ENCODE data around the gene PLCB4.

Gene PLCB4

GRCh38 chr20:9228774-9229450 lies 160.0 kb downstream of the PLCB4 start:
- no peak for DNase-seq

DNA sequence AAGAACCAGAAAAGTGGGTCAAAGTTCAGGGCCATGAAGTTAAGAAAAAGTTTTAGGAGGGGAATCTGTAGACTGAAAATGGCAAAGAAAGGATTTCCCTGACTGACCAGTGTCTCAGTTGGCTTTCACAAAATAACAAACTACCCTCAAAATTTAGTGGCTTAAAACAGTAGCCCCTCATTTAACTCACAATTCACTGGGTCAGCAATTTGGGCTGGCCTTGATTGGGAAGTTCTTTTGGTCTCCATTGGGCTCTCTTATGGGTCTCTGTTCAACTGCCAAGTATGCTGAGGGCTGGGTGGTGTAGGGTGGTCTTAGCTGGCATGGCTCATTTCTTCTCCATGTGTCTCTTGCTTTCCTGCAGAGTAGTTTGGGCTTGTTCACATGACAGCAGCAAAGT lies 161.5 kb downstream of the PLCB4 start:
- no peak for DNase-seq

- no peak for DNase-seq
Measured at GRCh38 chr20:9233804-9234203, 164.9 kb downstream of the PLCB4 start.

DNA sequence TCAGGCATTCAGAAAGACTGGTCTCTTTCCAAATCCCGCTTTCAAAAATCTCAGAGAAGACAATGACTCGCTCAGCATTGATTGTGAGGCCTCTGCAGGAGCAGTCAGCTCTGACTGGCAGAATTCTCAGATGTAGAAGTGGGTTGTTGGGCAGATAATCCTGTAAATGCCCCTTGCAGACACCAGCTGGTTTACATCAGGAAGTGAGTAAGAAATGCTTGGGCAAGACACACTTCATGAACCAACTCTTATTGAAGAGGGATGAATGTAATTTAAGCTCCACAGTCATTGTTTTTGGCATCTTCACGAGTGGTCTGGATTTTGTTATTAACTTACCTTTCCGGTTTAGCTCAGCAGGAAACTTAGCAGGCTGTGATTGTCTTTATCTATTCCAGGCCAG lies 166.6 kb downstream of the PLCB4 start:
- DNase-seq, result no peak

GRCh38 chr20:9236458-9236857 lies 167.6 kb downstream of the PLCB4 start:
- no peak for DNase-seq

DNA sequence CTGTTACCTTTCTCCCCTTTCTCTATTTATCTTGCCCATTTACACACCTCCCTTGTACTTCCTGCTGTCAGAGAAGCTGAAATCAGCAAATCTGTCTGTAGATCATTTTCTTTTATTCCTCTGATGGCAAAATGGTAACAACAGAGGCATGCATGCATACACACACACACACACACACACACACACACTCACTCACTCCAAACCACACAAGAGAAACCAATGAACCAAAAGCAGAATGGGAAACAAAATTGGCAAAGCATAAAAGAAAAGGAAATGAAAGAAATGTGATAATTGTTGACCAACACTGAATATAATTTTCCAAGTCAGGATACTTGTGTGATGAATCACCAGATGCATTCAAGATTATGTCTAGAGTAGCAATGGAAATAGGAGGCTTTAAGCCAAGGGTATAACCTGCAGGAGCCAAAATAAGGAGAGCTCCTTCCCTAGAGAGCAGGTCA lies 172.4 kb downstream of the PLCB4 start:
- DNase-seq, result no peak

GRCh38 chr20:9241721-9242427 lies 173.0 kb downstream of the PLCB4 start:
- no peak for DNase-seq

DNA sequence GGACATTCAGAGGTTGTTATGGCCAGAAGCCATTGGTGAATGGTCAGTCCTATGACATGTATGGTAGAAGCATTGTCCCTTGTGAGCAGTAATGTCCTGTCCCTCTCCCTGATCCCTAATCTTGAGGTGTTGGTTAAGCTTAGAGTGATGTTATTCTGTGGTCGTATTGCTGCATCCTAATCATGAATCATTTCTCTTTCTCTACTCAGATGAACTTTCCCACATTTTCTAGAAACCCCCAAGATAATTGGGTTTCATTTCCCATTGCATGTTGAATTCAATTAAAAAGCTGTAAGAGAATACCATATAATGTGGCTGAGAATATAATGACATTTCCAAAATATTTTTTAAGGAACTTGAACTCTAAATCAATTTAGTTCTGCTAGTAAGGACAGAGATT lies 175.1 kb downstream of the PLCB4 start:
- no peak for DNase-seq

DNA sequence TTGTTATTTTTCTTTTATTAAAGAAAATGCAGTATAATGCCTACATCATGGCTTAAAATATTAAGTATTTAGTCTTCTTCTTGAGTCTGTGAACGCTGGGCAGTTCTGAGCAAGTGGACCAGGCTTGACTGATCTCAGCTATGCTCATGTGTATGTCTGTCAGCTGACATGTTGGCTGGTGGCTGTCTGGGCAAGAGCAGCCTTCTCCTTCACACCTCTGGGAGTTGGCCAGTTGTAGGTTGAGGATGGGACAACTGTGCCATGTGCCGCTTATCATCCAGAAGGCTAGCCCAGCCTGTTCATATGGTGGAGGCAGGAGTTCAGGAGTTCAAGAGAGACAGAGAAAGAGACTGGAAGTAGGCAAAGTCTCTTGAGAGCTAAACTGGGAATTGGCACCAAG lies 175.9 kb downstream of the PLCB4 start:
- no peak for DNase-seq

GRCh38 chr20:9246731-9247130 lies 177.8 kb downstream of the PLCB4 start:
- DNase-seq, result no peak

DNA sequence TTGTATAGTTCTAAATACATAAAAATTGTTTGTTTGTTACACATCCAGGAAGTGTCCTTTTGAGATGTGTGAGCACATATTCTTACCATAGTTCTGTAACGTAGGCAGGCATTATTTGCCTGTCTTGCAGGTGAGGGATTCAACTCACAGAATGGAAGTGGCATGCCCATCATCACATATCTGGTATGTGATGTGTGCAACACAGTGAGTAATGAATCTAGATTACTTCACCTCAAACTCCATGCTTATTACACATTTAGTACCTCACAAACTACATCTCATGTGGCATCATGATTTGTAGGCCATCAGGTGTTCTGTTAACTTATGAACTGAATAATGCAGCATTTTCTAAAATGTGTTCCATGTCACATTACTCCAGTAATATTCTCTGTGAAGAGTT lies 181.6 kb downstream of the PLCB4 start:
- DNase-seq, result no peak

GRCh38 chr20:9253006-9253539 lies 184.2 kb downstream of the PLCB4 start:
- DNase-seq, result no peak

DNA sequence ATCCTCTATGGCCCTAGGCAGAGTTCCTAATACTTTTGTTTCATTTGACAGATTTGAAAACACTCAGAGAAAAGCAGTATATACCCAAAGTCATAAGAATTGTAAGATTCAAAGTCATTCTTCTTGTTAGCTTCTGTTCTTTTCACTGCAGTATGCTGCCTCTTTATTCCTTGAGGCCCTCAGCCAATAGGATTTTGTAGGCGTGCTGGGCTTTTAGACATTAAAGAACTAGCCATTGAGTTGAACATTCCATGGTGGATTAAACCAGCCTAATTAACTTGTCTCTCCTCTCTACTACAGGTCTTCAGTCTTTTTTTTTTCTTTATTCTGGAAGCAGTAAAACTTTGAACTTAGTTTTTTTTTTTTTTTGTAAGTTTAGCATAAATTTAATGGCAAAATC lies 186.3 kb downstream of the PLCB4 start:
- DNase-seq, result no peak

- DNase-seq, result no peak
Measured at GRCh38 chr20:9256393-9256792, 187.5 kb downstream of the PLCB4 start.

GRCh38 chr20:9258901-9259300 lies 190.0 kb downstream of the PLCB4 start:
- DNase-seq, result no peak

GRCh38 chr20:9260027-9260426 lies 191.1 kb downstream of the PLCB4 start:
- DNase-seq, result no peak

GRCh38 chr20:9261781-9262180 lies 192.9 kb downstream of the PLCB4 start:
- DNase-seq, result no peak

GRCh38 chr20:9262653-9263194 lies 193.8 kb downstream of the PLCB4 start:
- DNase-seq, result no peak

DNA sequence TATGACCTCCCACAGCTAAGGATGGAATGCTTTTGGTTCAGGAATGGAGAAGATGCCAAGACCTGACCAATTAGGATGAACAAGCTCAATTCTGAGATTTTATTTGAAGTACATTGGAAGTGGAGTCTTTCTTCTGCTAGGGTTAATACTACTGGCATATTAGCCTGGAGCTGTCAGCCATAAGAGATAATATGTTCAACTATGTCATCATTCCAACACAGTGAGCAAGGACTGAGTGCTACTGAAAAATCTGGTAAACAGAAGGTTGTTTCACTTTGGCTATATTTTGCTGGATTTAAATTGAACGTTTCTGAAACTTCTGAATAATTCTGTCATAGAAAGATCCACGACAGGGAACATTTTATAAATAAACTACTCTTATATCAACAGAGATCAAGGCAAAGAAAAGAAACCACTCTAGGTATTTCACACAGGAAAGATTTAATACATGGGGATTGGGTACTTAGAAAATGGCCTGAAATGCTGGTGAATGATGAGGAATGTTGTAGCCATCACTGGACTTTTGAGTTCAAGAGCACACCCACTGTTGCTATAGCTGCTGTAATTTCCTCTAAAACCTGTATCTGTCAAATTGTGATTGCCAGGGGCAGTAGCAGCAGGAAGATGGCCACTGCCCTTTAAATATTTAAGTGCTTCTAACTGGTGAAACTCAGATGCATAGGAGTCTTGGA lies 200.5 kb downstream of the PLCB4 start:
- DNase-seq, result no peak

DNA sequence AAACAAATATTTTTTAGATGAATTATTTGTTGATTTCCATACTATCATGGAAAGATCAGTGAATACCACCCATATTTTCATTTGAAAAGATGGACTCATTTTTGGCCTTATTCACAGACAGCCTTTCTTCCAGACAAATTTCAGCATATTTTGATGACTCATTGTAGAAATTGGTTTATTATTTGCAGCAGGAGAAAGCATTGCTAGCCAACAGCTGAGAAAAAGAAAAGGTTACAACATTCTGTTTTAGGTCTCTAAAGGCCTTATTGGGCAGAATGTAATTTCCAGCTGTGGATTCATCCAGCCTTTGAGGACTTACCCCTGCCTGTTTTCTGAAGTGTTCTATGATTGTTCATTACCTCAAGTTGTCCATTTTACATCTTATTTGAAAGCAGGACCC lies 201.9 kb downstream of the PLCB4 start:
- DNase-seq, result no peak

DNA sequence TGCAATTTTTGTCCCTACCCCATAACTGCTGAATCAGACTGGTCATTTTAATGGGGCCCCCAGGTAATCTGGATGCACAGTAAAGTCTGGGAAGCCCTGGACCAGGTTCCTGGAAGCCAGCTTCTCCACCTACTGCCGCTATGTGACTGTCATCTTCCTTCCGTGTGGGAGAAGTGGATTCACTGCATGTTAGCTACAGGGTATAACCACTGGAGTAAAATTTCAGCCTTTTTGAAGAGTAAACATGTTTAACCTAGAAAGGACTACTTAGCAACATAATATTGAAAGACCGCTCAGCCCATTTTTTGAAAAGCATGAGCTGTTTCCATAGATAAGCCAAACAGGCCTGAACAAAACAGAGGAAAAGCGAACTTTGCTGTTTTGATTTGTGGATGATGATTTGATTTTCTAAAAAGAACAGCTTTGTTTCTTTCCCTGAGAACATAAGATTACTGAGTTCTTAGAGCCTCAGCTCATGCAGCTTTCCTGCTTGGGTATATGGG lies 208.1 kb downstream of the PLCB4 start:
- DNase-seq, result no peak

DNA sequence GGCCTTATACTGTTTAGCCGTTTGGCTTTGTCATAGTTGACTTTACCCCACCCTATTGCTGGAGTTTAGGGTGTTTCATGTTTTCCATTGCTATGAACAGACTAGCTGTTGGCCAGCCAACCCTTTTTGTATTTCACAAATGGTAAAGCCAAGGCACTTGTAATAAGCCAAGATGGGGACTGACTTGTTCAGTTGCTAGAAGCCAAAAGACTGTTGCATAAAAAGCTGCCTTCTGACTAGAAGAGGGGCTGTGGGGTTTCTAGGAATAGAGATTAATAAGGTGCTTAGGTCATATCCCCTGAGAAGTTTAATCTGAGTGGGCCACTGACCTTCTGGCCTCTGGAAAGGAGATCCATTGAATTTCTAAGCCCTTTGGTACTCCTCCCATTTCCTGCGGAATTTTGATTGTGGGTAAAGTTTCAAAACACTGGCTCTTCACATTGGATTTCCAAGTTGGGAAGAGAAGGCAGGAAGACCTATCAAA lies 211.1 kb downstream of the PLCB4 start:
- no peak for DNase-seq

GRCh38 chr20:9280666-9281065 lies 211.8 kb downstream of the PLCB4 start:
- no peak for DNase-seq

Measured in activated CD4-positive, alpha-beta T cell treated with anti-CD3 and anti-CD28 coated beads, Interleukin-10, Interleukin-2, amounts not matched to agents 100 ng/mL and 50 ng/mL, durations not matched to agents 16 hours and 8 hours (primary cell).